NK-92 (cell line): ENCODE results near the gene TAS1R1.
"Not testable (repeated sequence)": the region's sequence is repeated elsewhere in the genome, so short reads cannot be mapped to it uniquely, and the experiment has no call there.

Experiments used
- DNase-seq: peaks from one replicate; lab custom pipeline; 2025; ENCODE audit not compliant: unreplicated experiment; lab: John Stamatoyannopoulos, UW

Gene TAS1R1

DNA sequence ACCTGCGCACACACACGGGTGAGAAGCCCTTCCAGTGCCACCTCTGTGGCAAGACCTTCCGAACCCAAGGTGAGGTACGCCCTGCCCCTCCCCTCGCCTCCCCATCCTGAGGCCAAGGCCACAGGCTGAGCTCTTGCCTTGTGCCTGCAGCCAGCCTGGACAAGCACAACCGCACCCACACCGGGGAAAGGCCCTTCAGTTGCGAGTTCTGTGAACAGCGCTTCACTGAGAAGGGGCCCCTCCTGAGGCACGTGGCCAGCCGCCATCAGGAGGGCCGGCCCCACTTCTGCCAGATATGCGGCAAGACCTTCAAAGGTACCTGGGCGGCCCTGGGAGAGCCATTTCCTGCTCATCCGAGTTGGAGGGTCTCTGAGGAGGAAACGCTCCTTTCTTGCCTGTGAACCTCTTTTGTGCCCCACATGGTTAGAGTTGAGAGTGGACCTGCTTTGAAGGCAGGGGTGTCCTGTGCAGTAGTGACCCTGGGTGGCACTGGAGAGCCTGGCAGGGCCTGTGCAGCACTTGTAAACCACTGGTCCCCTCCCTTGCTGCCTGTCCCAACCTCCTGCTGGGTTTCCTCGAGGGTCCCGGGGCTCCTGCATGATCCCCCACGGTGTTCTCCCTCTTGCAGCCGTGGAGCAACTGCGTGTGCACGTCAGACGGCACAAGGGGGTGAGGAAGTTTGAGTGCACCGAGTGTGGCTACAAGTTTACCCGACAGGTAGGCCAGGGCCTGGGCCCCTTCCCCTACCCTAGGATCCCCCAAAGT, 33.2 kb downstream of the TAS1R1 start:
- DNase-seq, result no peak

- DNase-seq, result no peak
These were observed 33.9 kb downstream of the TAS1R1 start for GRCh38 chr1:6588893-6589520.

GRCh38 chr1:6590046-6590445, 34.9 kb downstream of the TAS1R1 start:
- DNase-seq, result no peak

- no peak for DNase-seq
These were observed 36.1 kb downstream of the TAS1R1 start for GRCh38 chr1:6591222-6591621.

- no peak for DNase-seq
These were observed 36.5 kb downstream of the TAS1R1 start for GRCh38 chr1:6591644-6592043.

DNA sequence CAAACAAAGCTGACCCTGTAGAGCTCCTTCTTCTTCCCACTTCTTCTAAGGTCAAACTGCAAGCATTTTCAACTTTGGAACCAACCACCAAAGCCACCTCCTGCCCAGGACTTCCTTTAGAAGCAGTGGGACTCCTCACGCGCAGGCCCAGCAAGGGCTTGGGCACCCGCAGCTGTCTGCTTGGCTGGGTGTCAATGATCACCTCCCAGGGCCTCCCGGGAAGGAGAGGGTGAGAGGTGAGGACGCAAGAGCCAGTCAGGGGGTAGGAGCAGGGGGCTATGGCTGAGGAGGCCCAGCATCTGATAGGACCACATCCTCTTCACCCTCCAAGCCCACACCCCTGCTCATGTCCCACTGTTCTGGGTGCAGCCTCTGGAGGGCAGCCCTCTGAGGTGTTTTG, 37.3 kb downstream of the TAS1R1 start:
- no peak for DNase-seq

GRCh38 chr1:6592865-6593593, 37.9 kb downstream of the TAS1R1 start:
- no peak for DNase-seq

- no peak for DNase-seq
These were observed 38.7 kb downstream of the TAS1R1 start for GRCh38 chr1:6593810-6594209.

- no peak for DNase-seq
These were observed 40.1 kb downstream of the TAS1R1 start for GRCh38 chr1:6594977-6595740.

GRCh38 chr1:6596351-6596750, 41.2 kb downstream of the TAS1R1 start:
- DNase-seq, result no peak

- no peak for DNase-seq
These were observed 42.0 kb downstream of the TAS1R1 start for GRCh38 chr1:6596886-6597776.

GRCh38 chr1:6597777-6598131, 42.6 kb downstream of the TAS1R1 start:
- DNase-seq, result no peak

DNA sequence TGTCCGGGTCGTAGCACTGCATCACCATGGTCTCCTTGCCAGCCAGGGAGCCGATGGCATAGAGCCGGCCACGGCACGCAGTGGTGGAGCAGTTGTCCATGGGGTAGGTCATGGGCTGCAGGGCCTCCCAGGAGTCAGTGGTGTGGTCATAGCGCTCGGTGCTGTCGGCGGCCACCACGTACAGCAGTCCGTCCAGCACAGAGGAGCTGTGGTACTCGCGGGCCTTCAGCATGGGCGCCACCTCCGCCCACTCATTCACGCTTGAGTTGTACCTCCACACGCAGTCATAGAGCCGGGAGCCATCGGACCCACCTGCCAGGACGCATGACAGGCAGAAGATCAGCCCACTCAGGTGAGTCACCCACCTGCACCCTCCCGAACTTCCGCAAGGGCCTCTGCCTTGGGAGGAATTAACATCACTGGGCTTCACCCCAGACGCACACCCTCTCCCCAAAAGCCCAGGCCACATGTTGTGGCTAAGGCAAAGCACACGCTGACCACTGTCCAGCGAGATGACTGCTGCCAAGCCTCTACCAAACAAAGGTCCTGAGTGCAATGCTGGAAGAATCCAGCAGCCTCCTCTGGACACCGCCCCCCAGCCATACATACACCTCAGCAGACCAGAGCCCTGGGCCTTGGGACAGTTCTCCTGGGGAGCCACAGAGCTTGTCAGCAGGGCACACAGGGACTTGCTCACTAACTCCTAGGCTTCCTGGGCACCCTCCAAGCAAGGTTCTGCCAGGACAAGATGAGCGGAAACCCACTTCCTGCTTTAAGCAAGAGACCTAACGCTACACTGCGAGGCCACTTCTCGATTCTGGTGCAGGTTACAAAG, 44.3 kb downstream of the TAS1R1 start:
- DNase-seq, result no peak

- DNase-seq, result not testable (repeated sequence)
These were observed 44.9 kb downstream of the TAS1R1 start for GRCh38 chr1:6599991-6600390.

GRCh38 chr1:6600410-6601048, 45.4 kb downstream of the TAS1R1 start:
- no peak for DNase-seq

DNA sequence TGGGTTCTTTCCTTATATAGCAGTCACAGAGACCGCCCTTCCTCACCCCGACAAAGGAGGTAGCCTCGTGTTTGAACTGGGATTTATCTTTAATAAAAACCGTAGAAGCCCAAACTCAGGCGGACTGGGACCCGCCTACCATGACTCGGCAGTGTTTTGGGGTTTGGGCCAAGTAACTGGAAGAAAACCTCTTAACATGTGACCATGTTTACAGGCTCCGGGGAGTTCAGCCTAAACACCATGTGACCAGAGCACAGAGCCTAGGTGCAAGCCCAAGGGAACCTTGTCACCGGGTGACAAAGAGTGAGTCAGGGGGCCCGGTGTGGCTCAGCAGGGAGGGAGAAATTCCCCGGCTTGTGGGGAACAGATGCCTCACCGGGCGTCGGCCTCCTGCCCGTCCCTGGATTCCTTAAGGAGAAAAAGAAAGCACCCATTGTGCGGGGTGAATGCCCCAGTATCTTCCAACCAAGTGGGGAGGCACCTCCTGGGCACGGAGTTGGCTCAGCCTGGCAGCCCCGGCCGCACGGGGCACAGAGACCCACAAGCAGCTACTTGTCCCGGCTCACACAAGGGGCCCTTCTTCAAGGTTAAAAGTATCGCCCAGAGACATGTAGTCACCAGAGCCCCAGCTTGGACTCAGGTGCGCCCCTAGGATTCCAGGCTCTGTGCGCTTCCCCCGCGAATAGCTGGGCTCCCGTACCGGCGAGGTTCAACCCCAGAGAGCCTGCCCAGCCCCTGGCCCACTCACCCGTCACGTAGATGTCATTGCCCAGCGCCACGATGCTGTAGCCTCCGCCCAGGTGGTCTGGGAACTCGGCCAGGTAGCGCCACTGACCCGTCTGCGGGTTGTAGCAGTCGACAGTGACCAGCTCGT, 46.2 kb downstream of the TAS1R1 start:
- DNase-seq, result no peak

- no peak for DNase-seq
These were observed 47.0 kb downstream of the TAS1R1 start for GRCh38 chr1:6601923-6602668.
